ENCODE data around the gene KDM5B. TPM values are rescaled to one million over a fixed set of nuclear protein-coding genes. Genes with fewer than 3 reads are reported as not detected.

The KDM5B gene
- total RNA-seq, 1 experiment from 2014 or later, result not detected

DNA sequence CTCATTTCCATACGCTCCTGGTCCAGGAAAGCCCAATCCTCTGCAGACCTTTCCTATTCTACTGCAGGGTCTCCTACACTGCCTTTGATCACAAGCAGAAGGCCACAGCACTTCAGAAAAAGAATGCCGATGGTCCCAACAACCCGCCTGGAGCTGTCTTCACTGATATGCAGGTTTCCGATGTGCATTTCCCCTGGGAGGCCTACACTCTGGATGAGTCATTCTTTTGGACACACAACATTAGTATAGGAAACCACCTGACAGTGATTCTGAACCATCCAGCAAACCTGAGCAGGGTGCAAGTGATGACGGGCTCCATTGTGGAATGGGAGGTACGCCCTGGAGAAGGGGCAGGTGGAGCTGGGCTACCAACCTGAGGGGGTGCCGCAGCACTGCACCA, 17.5 kb upstream of the KDM5B start:
- H3K9me3 ChIP-seq (ENCODE audit: low read length), result no peaks in the 10 kb centered on the region
- H3K27me3 ChIP-seq (ENCODE audit: low read length), result no peaks in the 10 kb centered on the region
- H3K4me3 ChIP-seq (ENCODE audit: low read length), result no peak overlapping the region
- H3K27ac ChIP-seq (ENCODE audit: low read length), result no peak overlapping the region
- H3K4me2 ChIP-seq (ENCODE audit: low read depth, low read length, poor library complexity, severe bottlenecking), result no peak overlapping the region
- H3K36me3 ChIP-seq (ENCODE audit: insufficient read depth, low read length), result no peaks in the 10 kb centered on the region
- no peaks in the 10 kb centered on the region for H3K9me2 ChIP-seq (replicated peaks; ENCODE audit: insufficient read depth, low read length)
- no peaks in the 10 kb centered on the region for H4K20me1 ChIP-seq (ENCODE audit: insufficient read depth, low read depth, low read length)
- H2AFZ ChIP-seq (ENCODE audit: low read length), result no peak overlapping the region
- no peaks in the 10 kb centered on the region for H3K4me1 ChIP-seq (ENCODE audit: low read length)
- H3K9ac ChIP-seq (ENCODE audit: low read length), result no peak overlapping the region
- no peaks in the 10 kb centered on the region for H3K79me2 ChIP-seq (ENCODE audit: low read length)
- no peak for DNase-seq

- Histone ChIP-seq H3K9ac (ENCODE audit: low read length) (no peak overlapping the region), H3K4me2 (ENCODE audit: low read depth, low read length, poor library complexity, severe bottlenecking) (no peak overlapping the region), H3K4me3 (ENCODE audit: low read length) (no peak overlapping the region), H3K9me2 (replicated peaks; ENCODE audit: insufficient read depth, low read length) (no peaks in the 10 kb centered on the region), H3K79me2 (ENCODE audit: low read length) (no peaks in the 10 kb centered on the region), H3K27me3 (ENCODE audit: low read length) (no peaks in the 10 kb centered on the region), H3K27ac (ENCODE audit: low read length) (no peak overlapping the region), H4K20me1 (ENCODE audit: insufficient read depth, low read depth, low read length) (no peaks in the 10 kb centered on the region), H3K36me3 (ENCODE audit: insufficient read depth, low read length) (no peaks in the 10 kb centered on the region), H3K4me1 (ENCODE audit: low read length) (no peaks in the 10 kb centered on the region), H2AFZ (ENCODE audit: low read length) (no peak overlapping the region), H3K9me3 (ENCODE audit: low read length) (no peaks in the 10 kb centered on the region)
- no peak for DNase-seq
These were observed 13.2 kb upstream of the KDM5B start for GRCh38 chr1:202821467-202821866.

DNA sequence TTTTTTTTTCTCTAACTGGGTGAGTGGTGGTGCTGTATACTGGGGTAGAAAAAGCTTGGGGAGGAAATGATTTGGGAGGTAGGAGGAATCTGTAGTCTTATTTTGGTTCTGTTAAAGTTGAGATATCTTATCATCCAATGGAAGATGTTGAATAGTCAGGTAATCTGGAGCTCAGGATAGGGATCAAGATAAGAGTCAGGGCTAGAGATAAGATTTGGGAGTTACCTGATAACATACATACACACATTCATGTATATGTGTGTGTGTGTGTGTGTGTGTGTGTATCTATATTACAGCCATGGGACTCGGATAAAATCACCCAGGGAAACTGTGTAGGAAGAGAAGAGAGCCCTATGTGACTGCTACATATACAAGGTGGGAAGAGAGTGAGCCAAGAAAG, 10.6 kb upstream of the KDM5B start:
- no peak overlapping the region for H2AFZ ChIP-seq (ENCODE audit: low read length)
- no peaks in the 10 kb centered on the region for H3K36me3 ChIP-seq (ENCODE audit: insufficient read depth, low read length)
- no peaks in the 10 kb centered on the region for H3K27me3 ChIP-seq (ENCODE audit: low read length)
- H3K79me2 ChIP-seq (ENCODE audit: low read length), result no peaks in the 10 kb centered on the region
- H4K20me1 ChIP-seq (ENCODE audit: insufficient read depth, low read depth, low read length), result no peaks in the 10 kb centered on the region
- no peak overlapping the region for H3K27ac ChIP-seq (ENCODE audit: low read length)
- no peak overlapping the region for H3K4me2 ChIP-seq (ENCODE audit: low read depth, low read length, poor library complexity, severe bottlenecking)
- H3K9me2 ChIP-seq (replicated peaks; ENCODE audit: insufficient read depth, low read length), result no peaks in the 10 kb centered on the region
- no peaks in the 10 kb centered on the region for H3K4me1 ChIP-seq (ENCODE audit: low read length)
- no peaks in the 10 kb centered on the region for H3K9me3 ChIP-seq (ENCODE audit: low read length)
- DNase-seq, result no peak
- no peak overlapping the region for H3K9ac ChIP-seq (ENCODE audit: low read length)
- H3K4me3 ChIP-seq (ENCODE audit: low read length), result no peak overlapping the region

DNA sequence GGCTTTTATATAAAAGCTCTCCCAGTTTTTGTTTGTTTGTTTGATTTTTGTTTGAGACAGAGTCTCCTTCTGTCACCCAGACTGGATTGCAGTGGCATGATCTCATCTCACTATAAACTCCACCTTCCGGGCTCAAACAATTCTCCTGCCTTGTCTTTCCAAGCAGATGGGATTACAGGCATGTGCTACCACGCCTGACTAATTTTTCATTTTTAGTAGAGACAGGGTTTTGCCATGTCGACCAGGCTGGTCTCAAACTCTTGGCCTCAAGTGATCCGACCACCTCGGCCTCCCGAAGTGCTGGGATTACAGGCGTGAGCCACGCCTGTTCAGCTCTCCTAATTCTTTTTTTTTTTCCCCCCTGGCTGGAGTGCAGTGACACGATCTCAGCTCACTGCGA, 6.9 kb upstream of the KDM5B start:
- Histone ChIP-seq H3K36me3 (ENCODE audit: insufficient read depth, low read length) (no peaks in the 10 kb centered on the region), H3K9me2 (replicated peaks; ENCODE audit: insufficient read depth, low read length) (no peaks in the 10 kb centered on the region), H3K4me3 (ENCODE audit: low read length) (no peak overlapping the region), H3K79me2 (ENCODE audit: low read length) (no peaks in the 10 kb centered on the region), H3K27ac (ENCODE audit: low read length) (no peak overlapping the region), H2AFZ (ENCODE audit: low read length) (no peak overlapping the region), H3K27me3 (ENCODE audit: low read length) (no peaks in the 10 kb centered on the region), H3K9me3 (ENCODE audit: low read length) (no peaks in the 10 kb centered on the region), H3K4me1 (ENCODE audit: low read length) (no peaks in the 10 kb centered on the region), H4K20me1 (ENCODE audit: insufficient read depth, low read depth, low read length) (no peaks in the 10 kb centered on the region), H3K4me2 (ENCODE audit: low read depth, low read length, poor library complexity, severe bottlenecking) (no peak overlapping the region), H3K9ac (ENCODE audit: low read length) (no peak overlapping the region)
- DNase-seq, result no peak

DNA sequence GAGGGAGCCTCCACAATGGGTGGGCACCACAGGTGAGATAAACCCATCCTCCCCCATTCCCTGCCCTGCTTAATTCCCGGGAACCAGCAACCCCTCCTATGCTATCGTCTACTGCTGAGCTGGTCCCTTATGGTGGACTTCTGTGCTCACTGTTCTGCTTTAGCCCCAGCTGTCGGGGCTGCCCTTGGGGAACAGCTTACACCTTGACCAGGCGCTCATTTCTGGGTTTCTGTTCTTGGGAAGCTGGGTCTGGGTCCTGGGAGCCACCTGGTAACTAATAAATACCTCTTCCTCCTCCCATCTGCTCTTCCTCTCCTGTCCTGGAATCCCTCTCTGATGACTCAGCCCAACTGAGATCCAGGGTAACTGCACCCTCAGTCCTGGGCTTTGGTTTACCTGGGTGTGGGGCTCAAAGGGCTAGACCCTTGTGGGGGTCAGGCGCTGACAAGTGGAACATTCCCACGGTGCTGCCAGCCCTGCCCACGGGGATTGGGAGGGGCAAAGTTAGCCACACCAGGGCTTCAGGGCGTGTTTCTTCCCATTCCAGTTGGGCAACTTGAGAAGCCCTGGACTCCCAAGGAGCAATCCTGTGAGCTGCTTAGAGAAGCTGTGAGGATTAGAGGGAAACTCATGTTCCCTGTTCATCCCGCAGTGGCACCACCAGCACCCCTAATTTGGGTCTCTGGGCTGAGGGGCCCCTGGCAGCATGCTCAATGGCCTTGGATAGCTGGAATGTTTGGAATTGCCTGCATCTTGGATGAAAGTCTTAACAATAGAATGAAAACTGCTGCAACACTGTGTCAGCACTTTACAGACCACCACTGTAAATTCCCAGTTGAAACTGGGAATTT, 4.2 kb upstream of the KDM5B start:
- no peak overlapping the region for H3K4me2 ChIP-seq (ENCODE audit: low read depth, low read length, poor library complexity, severe bottlenecking)
- no peak for DNase-seq
- H4K20me1 ChIP-seq (ENCODE audit: insufficient read depth, low read depth, low read length), result no peaks in the 10 kb centered on the region
- no peaks in the 10 kb centered on the region for H3K79me2 ChIP-seq (ENCODE audit: low read length)
- no peak overlapping the region for H3K27ac ChIP-seq (ENCODE audit: low read length)
- no peaks in the 10 kb centered on the region for H3K36me3 ChIP-seq (ENCODE audit: insufficient read depth, low read length)
- H2AFZ ChIP-seq (ENCODE audit: low read length), result no peak overlapping the region
- H3K9ac ChIP-seq (ENCODE audit: low read length), result no peak overlapping the region
- no peaks in the 10 kb centered on the region for H3K4me1 ChIP-seq (ENCODE audit: low read length)
- no peaks in the 10 kb centered on the region for H3K27me3 ChIP-seq (ENCODE audit: low read length)
- H3K4me3 ChIP-seq (ENCODE audit: low read length), result no peak overlapping the region
- H3K9me3 ChIP-seq (ENCODE audit: low read length), result no peaks in the 10 kb centered on the region
- no peaks in the 10 kb centered on the region for H3K9me2 ChIP-seq (replicated peaks; ENCODE audit: insufficient read depth, low read length)

DNA sequence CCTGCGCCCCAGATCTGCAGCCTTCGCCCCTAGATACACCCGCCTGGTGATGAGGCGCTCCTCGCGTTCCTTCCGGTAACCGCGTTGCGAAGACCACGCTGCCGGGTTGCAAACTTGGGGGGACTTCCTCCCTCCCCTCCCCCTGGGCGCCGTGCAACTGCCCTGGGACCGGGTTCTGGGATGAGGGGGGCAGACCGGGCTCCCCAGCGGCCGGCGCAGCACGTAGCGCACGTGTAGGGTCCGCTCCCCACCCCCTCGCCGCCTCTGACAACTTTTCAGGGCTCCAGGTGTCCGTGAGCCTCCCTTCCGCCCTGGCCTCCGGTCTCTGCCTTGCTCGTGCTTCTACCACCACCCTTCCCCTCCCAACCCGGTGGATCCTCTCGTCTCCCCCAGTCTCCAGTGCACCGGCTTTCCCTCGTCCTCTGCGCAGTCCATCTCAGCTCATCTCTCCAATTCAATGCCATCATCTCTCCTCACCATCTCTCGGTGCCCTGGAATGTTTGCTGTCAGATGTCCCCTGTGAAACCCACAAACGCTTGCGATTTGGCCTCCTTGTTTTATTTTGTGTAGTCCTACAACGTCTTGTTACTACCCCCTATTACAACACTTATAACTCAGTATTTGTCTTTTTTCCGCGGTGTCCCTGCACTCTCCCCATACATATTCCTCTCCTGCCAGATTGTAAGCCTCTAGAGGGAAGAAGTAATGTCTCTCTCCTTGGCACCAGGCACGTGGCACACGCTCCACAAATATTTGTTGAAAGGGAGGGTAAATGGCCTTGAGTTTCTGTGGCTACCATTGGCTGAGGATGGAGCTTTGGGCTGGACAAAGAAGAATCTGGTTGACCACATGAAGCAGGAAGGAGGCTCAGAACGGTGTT, 3.3 kb upstream of the KDM5B start:
- no peaks in the 10 kb centered on the region for H3K4me1 ChIP-seq (ENCODE audit: low read length)
- H2AFZ ChIP-seq (ENCODE audit: low read length), result no peak overlapping the region
- DNase-seq, result no peak
- H3K9me3 ChIP-seq (ENCODE audit: low read length), result no peaks in the 10 kb centered on the region
- no peaks in the 10 kb centered on the region for H3K36me3 ChIP-seq (ENCODE audit: insufficient read depth, low read length)
- H3K9ac ChIP-seq (ENCODE audit: low read length), result no peak overlapping the region
- H4K20me1 ChIP-seq (ENCODE audit: insufficient read depth, low read depth, low read length), result no peaks in the 10 kb centered on the region
- no peak overlapping the region for H3K4me2 ChIP-seq (ENCODE audit: low read depth, low read length, poor library complexity, severe bottlenecking)
- no peaks in the 10 kb centered on the region for H3K9me2 ChIP-seq (replicated peaks; ENCODE audit: insufficient read depth, low read length)
- no peak overlapping the region for H3K4me3 ChIP-seq (ENCODE audit: low read length)
- H3K27me3 ChIP-seq (ENCODE audit: low read length), result no peaks in the 10 kb centered on the region
- no peaks in the 10 kb centered on the region for H3K79me2 ChIP-seq (ENCODE audit: low read length)
- no peak overlapping the region for H3K27ac ChIP-seq (ENCODE audit: low read length)

GRCh38 chr1:202810615-202811295, 2.5 kb upstream of the KDM5B start, which contains the start of gene PCAT6:
PCAT6 (plus strand) TSS chr1:202810954.
- Histone ChIP-seq H3K4me1 (ENCODE audit: low read length) (no peaks in the 10 kb centered on the region), H3K27ac (ENCODE audit: low read length) (no peak within 1 kb of the TSS), H3K27me3 (ENCODE audit: low read length) (no peaks in the 10 kb centered on the region), H3K79me2 (ENCODE audit: low read length) (no peaks in the 10 kb centered on the region), H3K9me2 (replicated peaks; ENCODE audit: insufficient read depth, low read length) (no peaks in the 10 kb centered on the region), H2AFZ (ENCODE audit: low read length) (no peak within 1 kb of the TSS), H3K36me3 (ENCODE audit: insufficient read depth, low read length) (no peaks in the 10 kb centered on the region), H4K20me1 (ENCODE audit: insufficient read depth, low read depth, low read length) (no peaks in the 10 kb centered on the region), H3K4me3 (ENCODE audit: low read length) (no peak within 1 kb of the TSS), H3K4me2 (ENCODE audit: low read depth, low read length, poor library complexity, severe bottlenecking) (no peak within 1 kb of the TSS), H3K9me3 (ENCODE audit: low read length) (no peaks in the 10 kb centered on the region), H3K9ac (ENCODE audit: low read length) (no peak within 1 kb of the TSS)
- no peak for DNase-seq

DNA sequence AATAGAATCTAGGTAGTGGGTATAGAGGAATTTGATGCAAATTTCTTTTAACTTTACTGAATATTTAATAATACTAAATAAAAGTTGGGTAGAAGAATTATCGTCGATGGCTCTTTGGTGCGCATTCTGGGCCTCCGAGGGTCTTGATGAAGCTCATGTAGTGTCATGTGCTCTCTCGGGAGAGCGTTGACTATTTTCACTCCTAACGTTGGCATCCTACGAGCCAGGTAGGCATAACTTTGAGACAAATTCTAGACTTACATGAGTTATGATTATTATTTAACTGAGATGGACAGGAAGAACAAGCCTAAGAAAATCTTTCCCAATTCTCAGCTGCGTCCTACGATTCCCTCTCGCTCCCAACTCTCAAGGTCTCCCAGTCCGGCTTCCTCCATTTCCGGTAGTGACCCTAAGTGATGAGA, 2.0 kb upstream of the KDM5B start:
- Histone ChIP-seq H3K9me3 (ENCODE audit: low read length) (no peaks in the 10 kb centered on the region), H3K36me3 (ENCODE audit: insufficient read depth, low read length) (no peaks in the 10 kb centered on the region), H3K4me2 (ENCODE audit: low read depth, low read length, poor library complexity, severe bottlenecking) (no peak overlapping the region), H3K9ac (ENCODE audit: low read length) (no peak overlapping the region), H3K79me2 (ENCODE audit: low read length) (no peaks in the 10 kb centered on the region), H3K27ac (ENCODE audit: low read length) (no peak overlapping the region), H4K20me1 (ENCODE audit: insufficient read depth, low read depth, low read length) (no peaks in the 10 kb centered on the region), H2AFZ (ENCODE audit: low read length) (no peak overlapping the region), H3K4me1 (ENCODE audit: low read length) (no peaks in the 10 kb centered on the region), H3K27me3 (ENCODE audit: low read length) (no peaks in the 10 kb centered on the region), H3K9me2 (replicated peaks; ENCODE audit: insufficient read depth, low read length) (no peaks in the 10 kb centered on the region), H3K4me3 (ENCODE audit: low read length) (no peak overlapping the region)
- no peak for DNase-seq

Measured in Karpas-422 (cell line).